Measurements from ENCODE around the gene RNF220.
A peak's percentile ranks its signal among the peaks of the same experiment; 100 is the strongest.

Gene RNF220

GRCh38 chr1:44619261-44619900 lies 214.3 kb downstream of the RNF220 start:
- TF ChIP-seq ZC3H10 (CRISPR knock-in tag; IDR thresholded peaks at IDR 0.05) (no peak), ZFP3 (CRISPR knock-in tag; IDR thresholded peaks at IDR 0.05) (no peak), CREB5 (CRISPR knock-in tag; IDR thresholded peaks at IDR 0.05; ENCODE audit: low read depth) (no peak), TOX (CRISPR knock-in tag; IDR thresholded peaks at IDR 0.05; ENCODE audit: borderline replicate concordance) (no peak), ZFP30 (CRISPR knock-in tag; IDR thresholded peaks at IDR 0.05) (no peak), CSDC2 (CRISPR knock-in tag; IDR thresholded peaks at IDR 0.05) (no peak), ISL1 (CRISPR knock-in tag; IDR thresholded peaks at IDR 0.05) (no peak), ESRRG (CRISPR knock-in tag; IDR thresholded peaks at IDR 0.05) (no peak), TSHZ2 (CRISPR knock-in tag; IDR thresholded peaks at IDR 0.05) (no peak), PATZ1 (CRISPR knock-in tag; IDR thresholded peaks at IDR 0.05; ENCODE audit: borderline replicate concordance) (no peak), ARNTL (CRISPR knock-in tag; IDR thresholded peaks at IDR 0.05; ENCODE audit: borderline replicate concordance, low read depth) (no peak), ZNF70 (CRISPR knock-in tag; IDR thresholded peaks at IDR 0.05) (no peak), PPARA (CRISPR knock-in tag; IDR thresholded peaks at IDR 0.05; ENCODE audit: borderline replicate concordance) (no peak), ZNF8 (CRISPR knock-in tag; IDR thresholded peaks at IDR 0.05) (no peak)
- peak; percentile 75 for ATAC-seq

- ATAC-seq = no peak
- TF ChIP-seq ZFP3 (CRISPR knock-in tag; IDR thresholded peaks at IDR 0.05) (no peak), ESRRG (CRISPR knock-in tag; IDR thresholded peaks at IDR 0.05) (no peak), ZFP30 (CRISPR knock-in tag; IDR thresholded peaks at IDR 0.05) (no peak), GLIS3 (CRISPR knock-in tag; IDR thresholded peaks at IDR 0.05) (no peak)
Measured at GRCh38 chr1:44620072-44620471, 215.0 kb downstream of the RNF220 start.

GRCh38 chr1:44621841-44622286 lies 216.8 kb downstream of the RNF220 start:
- no peak for ATAC-seq
- TF ChIP-seq ZC3H10 (CRISPR knock-in tag; IDR thresholded peaks at IDR 0.05) (no peak), ESRRG (CRISPR knock-in tag; IDR thresholded peaks at IDR 0.05) (no peak), ZFP30 (CRISPR knock-in tag; IDR thresholded peaks at IDR 0.05) (no peak), ARNTL (CRISPR knock-in tag; IDR thresholded peaks at IDR 0.05; ENCODE audit: borderline replicate concordance, low read depth) (no peak), ZNF70 (CRISPR knock-in tag; IDR thresholded peaks at IDR 0.05) (no peak), ZFP3 (CRISPR knock-in tag; IDR thresholded peaks at IDR 0.05) (no peak), BACH2 (CRISPR knock-in tag; IDR thresholded peaks at IDR 0.05; ENCODE audit: borderline replicate concordance) (no peak), ZNF8 (CRISPR knock-in tag; IDR thresholded peaks at IDR 0.05) (no peak), POU6F1 (CRISPR knock-in tag; IDR thresholded peaks at IDR 0.05; ENCODE audit: borderline replicate concordance, low read depth) (no peak)

GRCh38 chr1:44624268-44624901 lies 219.3 kb downstream of the RNF220 start:
- no peak for ATAC-seq
- TF ChIP-seq PPARA (CRISPR knock-in tag; IDR thresholded peaks at IDR 0.05; ENCODE audit: borderline replicate concordance) (no peak), CSDC2 (CRISPR knock-in tag; IDR thresholded peaks at IDR 0.05) (no peak), GLIS3 (CRISPR knock-in tag; IDR thresholded peaks at IDR 0.05) (no peak)

Measured in SK-N-SH treated with all-trans-retinoic acid at 6 μM for 48 hours (cell line).